NCI-H1105 (cell line): ENCODE measurements around the gene COPS4.
"Not testable (repeated sequence)": the region's sequence is repeated elsewhere in the genome, so short reads cannot be mapped to it uniquely, and the experiment has no call there.

Experiments used
- DNase-seq: peaks from one replicate; lab custom pipeline; 2025; lab: John Stamatoyannopoulos, UW

COPS4 gene

GRCh38 chr4:83034630-83035494 is at the start of gene COPS4:
Gene COPS4, plus strand, starts transcription at chr4:83035183. Its CDS starts 42 bp downstream, at chr4:83035225.
- peak; percentile 92 for DNase-seq

- not testable (repeated sequence) for DNase-seq
Measured at GRCh38 chr4:82987519-82987918, 47.5 kb upstream of the COPS4 start.

GRCh38 chr4:82988323-82988832 is 46.6 kb upstream of the COPS4 start:
- no peak for DNase-seq

- no peak for DNase-seq
Measured at GRCh38 chr4:82989575-82990429, 45.2 kb upstream of the COPS4 start.

- DNase-seq, result no peak
Measured at GRCh38 chr4:82994834-82995233, 40.1 kb upstream of the COPS4 start.

- no peak for DNase-seq
Measured at GRCh38 chr4:82998898-82999297, 36.1 kb upstream of the COPS4 start.

GRCh38 chr4:83002329-83002728 is 32.7 kb upstream of the COPS4 start:
- DNase-seq, result no peak

- not testable (repeated sequence) for DNase-seq
Measured at GRCh38 chr4:83003044-83003791, 31.8 kb upstream of the COPS4 start.

- no peak for DNase-seq
Measured at GRCh38 chr4:83009529-83009928, 25.5 kb upstream of the COPS4 start.

GRCh38 chr4:83010111-83010521 is 24.9 kb upstream of the COPS4 start:
- DNase-seq, result no peak

- peak; percentile 41 for DNase-seq
Measured at GRCh38 chr4:83010522-83011318, 24.3 kb upstream of the COPS4 start, which contains the start of gene LIN54. Gene LIN54, minus strand, starts transcription at chr4:83010823. Its CDS starts 25,979 bp downstream, at chr4:82984844.

GRCh38 chr4:83011689-83012199 is 23.2 kb upstream of the COPS4 start:
- no peak for DNase-seq

GRCh38 chr4:83012200-83012686 is 22.7 kb upstream of the COPS4 start:
- peak; percentile 9 for DNase-seq

- peak; percentile 92 for DNase-seq
Measured at GRCh38 chr4:83012687-83013419, 22.1 kb upstream of the COPS4 start.

GRCh38 chr4:83013420-83013867 is 21.5 kb upstream of the COPS4 start:
- DNase-seq, result no peak

- DNase-seq, result no peak
Measured at GRCh38 chr4:83013902-83014301, 21.1 kb upstream of the COPS4 start.

- no peak for DNase-seq
Measured at GRCh38 chr4:83019794-83020494, 15.0 kb upstream of the COPS4 start.

- no peak for DNase-seq
Measured at GRCh38 chr4:83022724-83023450, 12.1 kb upstream of the COPS4 start.
